NB4 (cell line): ENCODE results near the gene EZR.

Source experiments
- DNase-seq: peaks from one replicate; pipeline ENCODE4 v3.0.0; 2010; ENCODE audit warnings: low read depth
- H3K4me3 ChIP-seq: one replicate; pipeline ENCODE4 v1.5.1; 2011; ENCODE audit warnings: mild to moderate bottlenecking, low read depth, low read length, moderate library complexity
- CTCF ChIP-seq: IDR thresholded peaks from one replicate; pipeline ENCODE4 v1.5.1; 2012; ENCODE audit warnings: low read depth, low read length
- MYC ChIP-seq: IDR thresholded peaks from 2 replicates; pipeline ENCODE4 v1.6.1; 2011; ENCODE audit warnings: low read depth, low read length
- POLR2A ChIP-seq: IDR thresholded peaks from 2 replicates; pipeline ENCODE4 v1.6.1; 2011; ENCODE audit warnings: mild to moderate bottlenecking; ENCODE audit not compliant: insufficient read length; ENCODE audit errors: extremely low read depth
- TF ChIP-seq, protein P1 (sequence below): IDR thresholded peaks from 2 replicates; pipeline ENCODE4 v1.6.1; 2011; ENCODE audit warnings: low read depth, low read length

The EZR gene

GRCh38 chr6:158819977-158820622 is 932 bp upstream of the EZR start:
- TF ChIP-seq CTCF (no peak), MYC (no peak), POLR2A (no peak)
- TF ChIP-seq, protein P1, sequence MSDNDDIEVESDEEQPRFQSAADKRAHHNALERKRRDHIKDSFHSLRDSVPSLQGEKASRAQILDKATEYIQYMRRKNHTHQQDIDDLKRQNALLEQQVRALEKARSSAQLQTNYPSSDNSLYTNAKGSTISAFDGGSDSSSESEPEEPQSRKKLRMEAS = no peak
- no peak for DNase-seq
- no peak overlapping the region for H3K4me3 ChIP-seq

GRCh38 chr6:158818581-158819212 is 471 bp downstream of the EZR start:
- TF ChIP-seq POLR2A = no peak
- TF ChIP-seq, protein P1 = no peak
- TF ChIP-seq CTCF = no peak
- TF ChIP-seq MYC = no peak; the same call in 1 of the 2 replicates
- peak overlapping the region; percentile 67 for H3K4me3 ChIP-seq
- DNase-seq = peak; percentile 82

GRCh38 chr6:158817728-158818580 is 1.2 kb downstream of the EZR start:
- DNase-seq = peak; percentile 92
- H3K4me3 ChIP-seq = peak overlapping the region; percentile 67
- TF ChIP-seq, protein P1 = no peak
- TF ChIP-seq POLR2A = peak; percentile 42

GRCh38 chr6:158816803-158817727 is 2.1 kb downstream of the EZR start:
- TF ChIP-seq, protein P1 = no peak
- no peak for TF ChIP-seq MYC
- TF ChIP-seq CTCF = no peak
- TF ChIP-seq POLR2A = no peak
- H3K4me3 ChIP-seq = peak overlapping the region; percentile 67
- peak; percentile 35 for DNase-seq

DNA sequence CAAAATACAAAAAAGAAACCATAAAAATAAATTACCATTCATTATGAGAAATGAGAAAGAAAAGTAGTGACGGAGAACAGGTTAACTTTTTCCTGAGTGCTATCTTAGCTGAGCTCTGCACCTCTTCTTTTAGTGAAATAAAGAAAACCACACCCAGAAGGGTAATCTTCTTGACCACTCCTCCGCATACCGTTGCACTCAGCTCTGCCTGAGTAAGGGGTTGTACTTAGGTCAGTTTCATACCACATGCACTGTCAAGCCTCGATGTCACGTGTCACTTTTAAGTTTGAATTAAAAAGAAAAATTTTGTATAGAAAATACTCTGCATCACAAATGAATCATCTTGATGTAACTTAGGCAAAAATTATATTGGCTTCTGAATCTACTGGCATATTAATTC is 2.8 kb downstream of the EZR start:
- H3K4me3 ChIP-seq = peak overlapping the region; percentile 67
- DNase-seq = peak; percentile 49
- TF ChIP-seq POLR2A (no peak), CTCF (no peak), MYC (no peak)
- TF ChIP-seq, protein P1 = no peak
